ENCODE data around the gene CDH4.

DNA sequence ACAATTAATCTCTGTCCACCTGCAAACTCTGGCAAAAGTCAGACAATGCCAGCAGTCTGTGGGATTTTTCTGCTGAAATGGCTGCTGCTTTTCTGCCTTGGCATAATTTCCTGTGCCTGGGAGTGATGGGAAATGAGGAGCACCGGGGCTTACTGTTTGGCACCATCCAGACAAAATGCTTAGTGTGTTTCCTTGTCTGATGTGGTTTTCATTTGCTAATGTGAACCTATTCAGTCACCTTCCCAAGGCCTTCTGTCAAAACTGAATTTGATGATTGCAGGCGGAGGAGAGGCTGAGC, 56.4 kb downstream of the CDH4 start:
- TF ChIP-seq, protein P1, sequence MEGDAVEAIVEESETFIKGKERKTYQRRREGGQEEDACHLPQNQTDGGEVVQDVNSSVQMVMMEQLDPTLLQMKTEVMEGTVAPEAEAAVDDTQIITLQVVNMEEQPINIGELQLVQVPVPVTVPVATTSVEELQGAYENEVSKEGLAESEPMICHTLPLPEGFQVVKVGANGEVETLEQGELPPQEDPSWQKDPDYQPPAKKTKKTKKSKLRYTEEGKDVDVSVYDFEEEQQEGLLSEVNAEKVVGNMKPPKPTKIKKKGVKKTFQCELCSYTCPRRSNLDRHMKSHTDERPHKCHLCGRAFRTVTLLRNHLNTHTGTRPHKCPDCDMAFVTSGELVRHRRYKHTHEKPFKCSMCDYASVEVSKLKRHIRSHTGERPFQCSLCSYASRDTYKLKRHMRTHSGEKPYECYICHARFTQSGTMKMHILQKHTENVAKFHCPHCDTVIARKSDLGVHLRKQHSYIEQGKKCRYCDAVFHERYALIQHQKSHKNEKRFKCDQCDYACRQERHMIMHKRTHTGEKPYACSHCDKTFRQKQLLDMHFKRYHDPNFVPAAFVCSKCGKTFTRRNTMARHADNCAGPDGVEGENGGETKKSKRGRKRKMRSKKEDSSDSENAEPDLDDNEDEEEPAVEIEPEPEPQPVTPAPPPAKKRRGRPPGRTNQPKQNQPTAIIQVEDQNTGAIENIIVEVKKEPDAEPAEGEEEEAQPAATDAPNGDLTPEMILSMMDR (optimal IDR thresholded peaks at IDR 0.05 in 1 of 3, IDR thresholded peaks at IDR 0.05 in 1 of 3, conservative IDR thresholded peaks at IDR 0.05 in 1 of 3; ENCODE audit: extremely low read depth in 1 of 3, insufficient read depth in 2 of 3, low read length in 3 of 3) = no peak
- no peak for TF ChIP-seq EZH2 (IDR thresholded peaks at IDR 0.05; ENCODE audit: low read length)

Measured in keratinocyte (primary cell).